Ammon's horn (tissue), 1 donor: ENCODE data around the gene U2AF2.
"Not testable (repeated sequence)": the region's sequence is repeated elsewhere in the genome, so short reads cannot be mapped to it uniquely, and the experiment has no call there.

ENCODE experiments used
- DNase-seq: peaks from one replicate; pipeline ENCODE4 v3.0.0-alpha.2; 2016; ENCODE audit warnings: low spot score

Gene U2AF2

GRCh38 chr19:55712804-55713631 lies 58.2 kb downstream of the U2AF2 start:
- no peak for DNase-seq

GRCh38 chr19:55716531-55716930 lies 61.7 kb downstream of the U2AF2 start:
- no peak for DNase-seq

GRCh38 chr19:55717251-55717650 lies 62.4 kb downstream of the U2AF2 start:
- no peak for DNase-seq

DNA sequence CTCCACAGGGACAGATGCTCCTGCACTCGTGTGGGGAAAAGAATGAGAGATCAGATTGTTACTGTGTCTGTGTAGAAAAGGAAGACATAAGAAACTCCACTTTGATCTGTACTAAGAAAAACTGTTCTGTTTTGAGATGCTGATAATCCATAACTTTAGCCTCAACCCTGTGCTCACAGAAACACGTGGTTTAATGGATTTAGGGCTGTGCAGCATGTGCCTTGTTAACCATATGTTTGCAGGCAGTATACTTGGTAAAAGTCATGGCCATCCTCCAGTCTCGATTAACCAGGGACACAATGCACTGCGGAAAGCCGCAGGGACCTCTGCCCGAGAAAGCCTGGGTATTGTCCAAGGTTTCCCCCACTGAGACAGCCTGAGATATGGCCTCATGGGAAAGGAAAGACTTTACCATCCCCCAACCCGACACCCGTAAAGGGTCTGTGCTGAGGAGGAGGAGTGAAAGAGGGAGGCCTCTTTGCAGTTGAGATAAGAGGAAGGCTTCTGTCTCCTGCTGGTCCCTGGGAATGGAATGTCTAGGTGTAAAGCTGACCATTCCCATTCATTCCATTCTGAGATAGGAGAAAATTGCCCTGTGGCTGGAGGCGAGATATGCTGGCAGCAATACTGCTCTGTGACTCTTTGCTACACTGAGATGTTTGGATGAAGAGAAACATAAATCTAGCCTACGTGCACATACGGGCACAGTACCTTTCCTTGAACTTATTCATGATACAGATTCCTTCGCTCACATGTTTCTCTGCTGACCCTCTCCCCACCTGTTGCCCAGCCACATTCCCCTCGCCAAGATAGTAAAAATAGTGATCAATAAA lies 63.3 kb downstream of the U2AF2 start:
- DNase-seq: not testable (repeated sequence)

DNA sequence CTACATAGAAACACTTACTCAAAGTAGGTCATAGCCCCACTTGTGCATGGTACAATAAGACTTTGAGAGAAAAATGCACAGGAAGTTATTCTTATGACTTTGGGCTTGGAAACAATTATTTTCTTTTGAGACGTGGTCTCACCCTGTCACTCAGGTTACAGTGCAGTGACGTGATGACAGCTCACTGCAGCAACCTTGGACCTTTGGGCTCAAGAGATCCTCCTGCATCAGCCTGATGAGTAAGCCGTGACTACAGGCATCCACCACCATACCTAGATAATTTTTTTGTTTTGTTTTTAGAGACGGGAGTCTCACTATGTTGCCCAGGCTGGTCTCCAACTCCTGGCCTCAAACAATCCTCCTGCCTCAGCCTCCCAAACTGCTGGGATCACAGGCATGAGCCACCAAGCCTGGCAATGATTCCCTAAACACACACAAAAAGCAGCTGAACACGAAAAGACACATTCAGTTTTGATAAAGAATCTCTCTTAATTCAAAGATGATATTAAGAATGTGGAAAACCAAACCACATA lies 65.4 kb downstream of the U2AF2 start:
- DNase-seq: no peak

- DNase-seq: no peak
These were observed 66.0 kb downstream of the U2AF2 start for GRCh38 chr19:55720801-55721200.

- no peak for DNase-seq
These were observed 68.7 kb downstream of the U2AF2 start for GRCh38 chr19:55723491-55723890.
